Measurements from ENCODE around the gene ACVR1. TPM values are rescaled to one million over a fixed set of nuclear protein-coding genes. Genes with fewer than 3 reads are reported as not detected.

The ACVR1 gene
- 12.6 and 15.9 TPM in 2 replicates for total RNA-seq

GRCh38 chr2:157876066-157876785 is at the start of gene ACVR1:
TSS of gene ACVR1 (minus strand) at chr2:157876330. CDS start at chr2:157799493, 76,837 bp downstream.

Other genes starting within 250 kb of the ACVR1 start
- gene ACVR1C, start 247.5 kb downstream of the ACVR1 start, total RNA-seq, result 0.09 TPM in 1 of 2 replicates, not detected in the other
- gene UPP2, start 225.5 kb upstream of the ACVR1 start, total RNA-seq, result not detected in 2 replicates